K562 (cell line): ENCODE data around the gene POLA1. TPM values are rescaled to one million over a fixed set of nuclear protein-coding genes. Genes with fewer than 3 reads are reported as not detected.

Experiments
- ATF2 ChIP-seq: sonication (generic); formaldehyde crosslinking; IDR thresholded peaks from 2 replicates; pipeline ENCODE4 v1.8.1; 2022; ENCODE audit warnings: missing genetic modification reagents
- ATF3 ChIP-seq, 2 experiments: fragments of 450-650 bp in 1 of 2; sonication (generic) in 1 of 2; formaldehyde crosslinking in 1 of 2; IDR thresholded peaks in 1 of 2; conservative IDR thresholded peaks in 1 of 2; 2 replicates each; pipeline versions ENCODE4 v1.6.1 to v1.8.1; 2016 to 2023; ENCODE audit warnings: mild to moderate bottlenecking in 2 of 2, moderate library complexity in 2 of 2, inconsistent platforms in 1 of 2, missing genetic modification reagents in 1 of 2
- CBX5 ChIP-seq: IDR thresholded peaks from 2 replicates; pipeline ENCODE4 v1.6.1; 2014; ENCODE audit warnings: low read depth, borderline replicate concordance
- DIDO1 ChIP-seq: fragments of 450-650 bp; IDR thresholded peaks from 2 replicates; pipeline ENCODE4 v1.6.1; 2016; ENCODE audit warnings: low read depth, missing biosample characterization, missing genetic modification characterization
- MCM5 ChIP-seq: fragments of 450-650 bp; IDR thresholded peaks from 2 replicates; pipeline ENCODE4 v1.6.1; 2016; ENCODE audit warnings: low read depth
- RCOR1 ChIP-seq, 2 experiments: IDR thresholded peaks; 2 replicates each; pipeline ENCODE4 v1.6.1; 2012; ENCODE audit warnings: low read depth in 2 of 2, low read length in 2 of 2, borderline replicate concordance in 1 of 2, improper control_type of control experiment in 1 of 2
- TAF7 ChIP-seq: fragments of 450-650 bp; IDR thresholded peaks from 2 replicates; pipeline ENCODE4 v1.6.1; 2016; ENCODE audit warnings: missing genetic modification characterization, missing compliant biosample characterization
- ZNF407 ChIP-seq: fragments of 450-650 bp; IDR thresholded peaks from 2 replicates; pipeline ENCODE4 v1.6.1; 2016; ENCODE audit warnings: low read depth
- ZNF592 ChIP-seq: fragments of 450-650 bp; IDR thresholded peaks from 2 replicates; pipeline ENCODE4 v1.6.1; 2017; ENCODE audit warnings: antibody characterized with exemption, mild to moderate bottlenecking
- ZNF696 ChIP-seq: fragments of 250-450 bp; sonication (Bioruptor Pico); conservative IDR thresholded peaks from 2 replicates; pipeline ENCODE4 v1.4.0; 2020; ENCODE audit warnings: mild to moderate bottlenecking, moderate library complexity
- ZSCAN32 ChIP-seq: fragments of 450-650 bp; formaldehyde crosslinking; IDR thresholded peaks from 2 replicates; pipeline ENCODE4 v1.4.0; 2020; ENCODE audit warnings: mild to moderate bottlenecking, moderate library complexity
- polyA plus RNA-seq, 8 experiments: library from polyadenylated mRNA; depleted of rRNA in 4 of 8; stranded (reverse) in 5 of 8; unstranded in 3 of 8; fragments of >200 nt; fragmentation: Nextera tagmentation in 2 of 8; fragmentation: Illumina TruSeq in 1 of 8; extraction: Ambion mirVana in 2 of 8; extraction: Trizol in 1 of 8; gene quantifications; 2 replicates each; pipeline versions ENCODE4 v1.2.1 to v1.2.3, GENCODE V29; 2011 to 2014; ENCODE audit warnings: inconsistent platforms in 1 of 8, missing spikeins in 1 of 8
- total RNA-seq, 7 experiments: library from RNA; depleted of rRNA in 6 of 7; stranded (reverse); fragments of >200 nt in 6 of 7; fragmentation: Illumina TruSeq in 2 of 7; extraction: Trizol in 2 of 7; gene quantifications; 2 replicates each; pipeline versions ENCODE4 v1.2.1 to v1.2.3, GENCODE V29; 2011 to 2021; ENCODE audit warnings: low replicate concordance in 1 of 7

Gene POLA1
- total and polyA plus RNA-seq, 9 of the 15 experiments (the other 6 are each of a cell fraction or from before 2014, with no cell fraction given), result 8.6 to 48.4 (median 27.4) TPM

- peak; percentile 60; the same call in 1 of the 2 replicates for TF ChIP-seq ZNF407
- TF ChIP-seq ZSCAN32 (CRISPR knock-in tag), result no peak
- TF ChIP-seq CBX5, result 0 out of 2 replicates have a peak, but pooled peaks have one; percentile 22
- no peak for TF ChIP-seq ZNF592
- no peak for TF ChIP-seq MCM5
- no peak for TF ChIP-seq ATF2 (CRISPR knock-in tag)
- no peak for TF ChIP-seq ATF3 (IDR thresholded peaks at IDR 0.05)
- no peak for TF ChIP-seq ATF3 (CRISPR knock-in tag; conservative IDR thresholded peaks at IDR 0.05)
- TF ChIP-seq ZNF696 (CRISPR knock-in tag), result no peak
- peak; percentile 58; the same call in 1 of the 2 replicates for TF ChIP-seq DIDO1 (tag)
- no peak for TF ChIP-seq RCOR1 (IDR thresholded peaks at IDR 0.05; ENCODE audit: borderline replicate concordance in 1 of 2, low read depth in 2 of 2, low read length in 2 of 2)
- peak; percentile 61 for TF ChIP-seq TAF7 (tag)
Observed at GRCh38 chrX:25039036-25039435, 345.3 kb downstream of the POLA1 start (continued).
